GM21381 (cell line): Measurements from ENCODE around the gene COL16A1.

Experiments
- ATAC-seq: cut with Tn5 transposase; IDR thresholded peaks from one replicate; pipeline ENCODE4 v1.9.1; 2021; ENCODE audit warnings: mild to moderate bottlenecking, moderate library complexity; ENCODE audit not compliant: unreplicated experiment

COL16A1 gene

GRCh38 chr1:31607360-31607759, 96.5 kb downstream of the COL16A1 start:
- no peak for ATAC-seq

- peak; percentile 92 for ATAC-seq
These were observed 97.8 kb downstream of the COL16A1 start for GRCh38 chr1:31605908-31606427.
